ENCODE measurements around the gene SPATA2L.

Gene SPATA2L

GRCh38 chr16:89721546-89722391, 20.3 kb upstream of the SPATA2L start:
- H3K79me1 ChIP-seq (ENCODE audit: low read depth, low read length) = peaks cover 7% of the 10 kb centered on the region
- H3K4ac ChIP-seq (ENCODE audit: low read length) = no peak overlapping the region
- H2BK5ac ChIP-seq (ENCODE audit: low read length) = peak overlapping the region; percentile 29
- H3K36me3 ChIP-seq (replicated peaks in 1 of 2; ENCODE audit: control insufficient read depth in 2 of 2, insufficient read depth in 2 of 2, low read length in 2 of 2) = peaks cover 14 to 30% of the 10 kb centered on the region in 2 donors
- no peak overlapping the region for H4K91ac ChIP-seq (ENCODE audit: low read depth, low read length, poor library complexity)
- H3K9ac ChIP-seq (ENCODE audit: low read depth, low read length, poor library complexity) = peak overlapping the region; percentile 90
- peak overlapping the region; percentile 100 for H3K4me2 ChIP-seq (ENCODE audit: insufficient read depth, low read length, poor library complexity, severe bottlenecking)
- no peak overlapping the region for H2AK5ac ChIP-seq (ENCODE audit: low read depth, low read length)
- H3K4me1 ChIP-seq (ENCODE audit: control insufficient read depth in 2 of 2, insufficient read depth in 1 of 2, low read depth in 1 of 2, low read length in 2 of 2) = peaks cover 10 to 13% of the 10 kb centered on the region in 2 donors
- H2BK12ac ChIP-seq (ENCODE audit: low read length) = peak overlapping the region; percentile 58
- peak overlapping the region; percentile 99 for H2AFZ ChIP-seq (ENCODE audit: low read length)
- no peaks in the 10 kb centered on the region for H3K9me3 ChIP-seq (replicated peaks in 1 of 2; ENCODE audit: control insufficient read depth in 2 of 2, insufficient read depth in 1 of 2, low read depth in 1 of 2, low read length in 2 of 2)
- H3K27ac ChIP-seq (replicated peaks; ENCODE audit: low read length) = no peak overlapping the region
- H3K23ac ChIP-seq (ENCODE audit: low read depth, low read length, poor library complexity) = peak overlapping the region; percentile 99
- no peak for DNase-seq (ENCODE audit: low spot score)
- WGBS, 2 donors (ENCODE audit: extremely low coverage in 2 of 2, insufficient read length in 2 of 2, insufficient replicate concordance in 1 of 2) = no CpG with 5 or more reads among the region's 112 CpGs
- no peak overlapping the region for H2BK120ac ChIP-seq (ENCODE audit: low read depth, low read length)
- H3K4me3 ChIP-seq (ENCODE audit: low read length in 2 of 2) = peak overlapping the region; percentile 91 to 92
- H2BK15ac ChIP-seq (ENCODE audit: low read length) = no peak overlapping the region
- H3K18ac ChIP-seq (ENCODE audit: low read length) = peak overlapping the region; percentile 80
- H3K14ac ChIP-seq (ENCODE audit: low read length) = peak overlapping the region; percentile 56
- H4K8ac ChIP-seq (ENCODE audit: low read depth, low read length) = peak overlapping the region; percentile 65
- peaks cover 0 to 17% (median 5%) of the 10 kb centered on the region in 3 experiments for H3K27me3 ChIP-seq (ENCODE audit: control insufficient read depth in 3 of 3, insufficient read depth in 3 of 3, low read depth in 1 of 3, low read length in 3 of 3)

GRCh38 chr16:89720813-89721545, 19.5 kb upstream of the SPATA2L start, which contains the start of the genes VPS9D1 and ZNF276:
VPS9D1 (minus strand) TSS chr16:89720898; CDS start chr16:89720861, 37 bp downstream.
ZNF276 (plus strand) TSS chr16:89721537; CDS start chr16:89721641, 104 bp downstream.
- H3K4me3 ChIP-seq (ENCODE audit: low read length in 2 of 2) = peak within 1 kb of the TSS; percentile 92 to 97
- peak within 1 kb of the TSS; percentile 67 for H2BK15ac ChIP-seq (ENCODE audit: low read length)
- WGBS, 2 donors (ENCODE audit: extremely low coverage in 2 of 2, insufficient read length in 2 of 2, insufficient replicate concordance in 1 of 2) = no CpG with 5 or more reads among the region's 103 CpGs

GRCh38 chr16:89720551-89720812, 19.0 kb upstream of the SPATA2L start:
- Histone ChIP-seq H3K27ac (replicated peaks; ENCODE audit: low read length) (peak overlapping the region; percentile 86), H3K27me3 (ENCODE audit: control insufficient read depth in 3 of 3, insufficient read depth in 3 of 3, low read depth in 1 of 3, low read length in 3 of 3) (peaks cover 0 to 17% (median 5%) of the 10 kb centered on the region in 3 experiments)
- DNase-seq (ENCODE audit: low spot score) = no peak

More at GRCh38 chr16:89720813-89721545, 19.5 kb upstream of the SPATA2L start, which contains the start of the genes VPS9D1 and ZNF276:
- no peak within 1 kb of the TSS for H4K91ac ChIP-seq (ENCODE audit: low read depth, low read length, poor library complexity)
- H3K23ac ChIP-seq (ENCODE audit: low read depth, low read length, poor library complexity) = peak within 1 kb of the TSS; percentile 99
- H3K4me1 ChIP-seq (ENCODE audit: control insufficient read depth in 2 of 2, insufficient read depth in 1 of 2, low read depth in 1 of 2, low read length in 2 of 2) = peaks cover 10 to 13% of the 10 kb centered on the region in 2 donors
- no peak within 1 kb of the TSS for H2AK5ac ChIP-seq (ENCODE audit: low read depth, low read length)
- peaks cover 0 to 17% (median 5%) of the 10 kb centered on the region in 3 experiments for H3K27me3 ChIP-seq (ENCODE audit: control insufficient read depth in 3 of 3, insufficient read depth in 3 of 3, low read depth in 1 of 3, low read length in 3 of 3)
- H3K9ac ChIP-seq (ENCODE audit: low read depth, low read length, poor library complexity) = peak within 1 kb of the TSS; percentile 93
- H3K14ac ChIP-seq (ENCODE audit: low read length) = peak within 1 kb of the TSS; percentile 76
- H2BK120ac ChIP-seq (ENCODE audit: low read depth, low read length) = no peak within 1 kb of the TSS
- peak within 1 kb of the TSS; percentile 100 for H3K4me2 ChIP-seq (ENCODE audit: insufficient read depth, low read length, poor library complexity, severe bottlenecking)
- H2BK5ac ChIP-seq (ENCODE audit: low read length) = peak within 1 kb of the TSS; percentile 29
- H3K27ac ChIP-seq (replicated peaks; ENCODE audit: low read length) = peak within 1 kb of the TSS; percentile 86
- no peak within 1 kb of the TSS for H3K4ac ChIP-seq (ENCODE audit: low read length)
- H2AFZ ChIP-seq (ENCODE audit: low read length) = peak within 1 kb of the TSS; percentile 99
- peak; percentile 81 for DNase-seq (ENCODE audit: low spot score)
- H3K18ac ChIP-seq (ENCODE audit: low read length) = peak within 1 kb of the TSS; percentile 99
- H3K79me1 ChIP-seq (ENCODE audit: low read depth, low read length) = peaks cover 7% of the 10 kb centered on the region
- H3K36me3 ChIP-seq (replicated peaks in 1 of 2; ENCODE audit: control insufficient read depth in 2 of 2, insufficient read depth in 2 of 2, low read length in 2 of 2) = peaks cover 14 to 29% of the 10 kb centered on the region in 2 donors
- H2BK12ac ChIP-seq (ENCODE audit: low read length) = peak within 1 kb of the TSS; percentile 58
- H4K8ac ChIP-seq (ENCODE audit: low read depth, low read length) = peak within 1 kb of the TSS; percentile 65
- no peaks in the 10 kb centered on the region for H3K9me3 ChIP-seq (replicated peaks in 1 of 2; ENCODE audit: control insufficient read depth in 2 of 2, insufficient read depth in 1 of 2, low read depth in 1 of 2, low read length in 2 of 2)

More at GRCh38 chr16:89720551-89720812, 19.0 kb upstream of the SPATA2L start:
- Histone ChIP-seq H2BK15ac (ENCODE audit: low read length) (peak overlapping the region; percentile 67), H2BK5ac (ENCODE audit: low read length) (peak overlapping the region; percentile 24), H3K23ac (ENCODE audit: low read depth, low read length, poor library complexity) (peak overlapping the region; percentile 99), H4K8ac (ENCODE audit: low read depth, low read length) (no peak overlapping the region), H3K79me1 (ENCODE audit: low read depth, low read length) (peaks cover 7% of the 10 kb centered on the region), H3K9ac (ENCODE audit: low read depth, low read length, poor library complexity) (peak overlapping the region; percentile 93), H3K4me1 (ENCODE audit: control insufficient read depth in 2 of 2, insufficient read depth in 1 of 2, low read depth in 1 of 2, low read length in 2 of 2) (peaks cover 10 to 13% of the 10 kb centered on the region in 2 donors), H2BK120ac (ENCODE audit: low read depth, low read length) (no peak overlapping the region), H2BK12ac (ENCODE audit: low read length) (peak overlapping the region; percentile 10), H4K91ac (ENCODE audit: low read depth, low read length, poor library complexity) (no peak overlapping the region), H3K4me3 (ENCODE audit: low read length in 2 of 2) (peak overlapping the region; percentile 92 to 97), H3K9me3 (replicated peaks in 1 of 2; ENCODE audit: control insufficient read depth in 2 of 2, insufficient read depth in 1 of 2, low read depth in 1 of 2, low read length in 2 of 2) (no peaks in the 10 kb centered on the region), H3K4ac (ENCODE audit: low read length) (no peak overlapping the region), H3K18ac (ENCODE audit: low read length) (peak overlapping the region; percentile 99), H2AFZ (ENCODE audit: low read length) (peak overlapping the region; percentile 99), H3K4me2 (ENCODE audit: insufficient read depth, low read length, poor library complexity, severe bottlenecking) (peak overlapping the region; percentile 100), H3K14ac (ENCODE audit: low read length) (peak overlapping the region; percentile 5), H2AK5ac (ENCODE audit: low read depth, low read length) (no peak overlapping the region), H3K36me3 (replicated peaks in 1 of 2; ENCODE audit: control insufficient read depth in 2 of 2, insufficient read depth in 2 of 2, low read length in 2 of 2) (peaks cover 14 to 29% of the 10 kb centered on the region in 2 donors)
- WGBS, 2 donors (ENCODE audit: extremely low coverage in 2 of 2, insufficient read length in 2 of 2, insufficient replicate concordance in 1 of 2) = no CpG with 5 or more reads among the region's 29 CpGs

All from neuronal stem cell (in vitro differentiated cells).